ENCODE results near the gene MIDN.

Gene MIDN

DNA sequence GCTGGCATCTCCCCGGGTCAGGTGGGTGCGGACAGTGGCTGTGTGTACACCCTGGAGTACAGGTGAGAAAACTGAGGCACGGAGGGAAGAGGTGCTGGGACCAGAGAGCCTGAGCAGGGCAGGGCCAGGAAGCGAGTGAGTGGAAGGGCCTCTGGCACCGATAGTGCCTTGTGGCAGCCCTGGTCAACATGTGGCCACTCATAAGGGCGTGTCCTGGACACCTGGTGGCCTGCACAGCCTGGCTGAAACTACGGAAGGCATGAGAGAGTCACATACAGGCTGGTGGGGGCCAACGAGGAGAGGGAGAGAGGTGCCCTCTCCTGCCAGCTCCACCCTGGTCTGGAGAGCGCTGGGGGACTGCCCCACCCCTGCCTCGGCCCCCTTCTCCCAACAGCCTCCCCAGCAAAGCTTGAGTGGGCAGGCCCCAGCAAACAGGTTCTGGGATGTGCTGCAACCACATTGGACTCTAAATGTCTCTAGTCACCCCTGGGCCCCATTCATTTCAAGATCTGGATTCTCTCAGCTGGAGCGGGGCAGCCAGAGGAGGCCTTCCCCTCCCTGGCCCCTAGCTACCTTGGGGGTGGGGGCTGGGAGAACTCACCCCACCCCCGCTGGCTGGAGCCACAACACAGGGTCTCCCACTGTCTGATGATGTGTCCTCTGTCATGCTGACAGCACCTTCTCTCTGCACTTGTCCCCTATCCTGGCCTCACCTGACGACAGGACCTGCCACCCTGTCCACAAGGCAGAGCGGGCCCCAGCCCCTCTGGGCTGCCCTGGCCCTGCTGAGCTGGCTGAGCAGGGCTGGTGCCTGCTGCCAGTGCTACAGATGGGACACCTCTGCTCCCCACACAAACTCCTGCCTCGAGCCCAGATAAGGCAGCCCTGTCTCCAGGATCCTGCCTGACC, 16.4 kb upstream of the MIDN start (continued):
- TF ChIP-seq KLF1 (tag by site-specific recombination; IDR thresholded peaks at IDR 0.05) (no peak; the same call in 1 of the 2 replicates), KLF7 (tag by site-specific recombination; IDR thresholded peaks at IDR 0.05; ENCODE audit: borderline replicate concordance) (no peak), ZNF747 (tag by site-specific recombination; IDR thresholded peaks at IDR 0.05) (no peak), ZNF239 (tag by site-specific recombination; IDR thresholded peaks at IDR 0.05) (no peak), SCRT2 (tag by site-specific recombination; IDR thresholded peaks at IDR 0.05) (peak; percentile 57), YY1 (tag by site-specific recombination; IDR thresholded peaks at IDR 0.05) (no peak), ZIC2 (tag by site-specific recombination; IDR thresholded peaks at IDR 0.05) (peak; percentile 54), ZNF600 (tag by site-specific recombination; IDR thresholded peaks at IDR 0.05) (peak; percentile 87), ZFHX2 (tag by site-specific recombination; conservative IDR thresholded peaks at IDR 0.05) (no peak), ZEB2 (tag by site-specific recombination; IDR thresholded peaks at IDR 0.05) (0 out of 2 replicates have a peak, but pooled peaks have one; percentile 27), ZNF624 (tag by site-specific recombination; IDR thresholded peaks at IDR 0.05) (no peak), ZBTB17 (tag by site-specific recombination; IDR thresholded peaks at IDR 0.05) (peak; percentile 72), ZFP37 (tag by site-specific recombination; IDR thresholded peaks at IDR 0.05) (0 out of 2 replicates have a peak, but pooled peaks have one; percentile 15), ZBTB7A (tag by site-specific recombination; IDR thresholded peaks at IDR 0.05; ENCODE audit: low read depth) (peak; percentile 54; the same call in 1 of the 2 replicates)
- TF ChIP-seq, protein P1, sequence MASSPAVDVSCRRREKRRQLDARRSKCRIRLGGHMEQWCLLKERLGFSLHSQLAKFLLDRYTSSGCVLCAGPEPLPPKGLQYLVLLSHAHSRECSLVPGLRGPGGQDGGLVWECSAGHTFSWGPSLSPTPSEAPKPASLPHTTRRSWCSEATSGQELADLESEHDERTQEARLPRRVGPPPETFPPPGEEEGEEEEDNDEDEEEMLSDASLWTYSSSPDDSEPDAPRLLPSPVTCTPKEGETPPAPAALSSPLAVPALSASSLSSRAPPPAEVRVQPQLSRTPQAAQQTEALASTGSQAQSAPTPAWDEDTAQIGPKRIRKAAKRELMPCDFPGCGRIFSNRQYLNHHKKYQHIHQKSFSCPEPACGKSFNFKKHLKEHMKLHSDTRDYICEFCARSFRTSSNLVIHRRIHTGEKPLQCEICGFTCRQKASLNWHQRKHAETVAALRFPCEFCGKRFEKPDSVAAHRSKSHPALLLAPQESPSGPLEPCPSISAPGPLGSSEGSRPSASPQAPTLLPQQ (tag by site-specific recombination; IDR thresholded peaks at IDR 0.05), result peak; percentile 95
- TF ChIP-seq, protein P2, sequence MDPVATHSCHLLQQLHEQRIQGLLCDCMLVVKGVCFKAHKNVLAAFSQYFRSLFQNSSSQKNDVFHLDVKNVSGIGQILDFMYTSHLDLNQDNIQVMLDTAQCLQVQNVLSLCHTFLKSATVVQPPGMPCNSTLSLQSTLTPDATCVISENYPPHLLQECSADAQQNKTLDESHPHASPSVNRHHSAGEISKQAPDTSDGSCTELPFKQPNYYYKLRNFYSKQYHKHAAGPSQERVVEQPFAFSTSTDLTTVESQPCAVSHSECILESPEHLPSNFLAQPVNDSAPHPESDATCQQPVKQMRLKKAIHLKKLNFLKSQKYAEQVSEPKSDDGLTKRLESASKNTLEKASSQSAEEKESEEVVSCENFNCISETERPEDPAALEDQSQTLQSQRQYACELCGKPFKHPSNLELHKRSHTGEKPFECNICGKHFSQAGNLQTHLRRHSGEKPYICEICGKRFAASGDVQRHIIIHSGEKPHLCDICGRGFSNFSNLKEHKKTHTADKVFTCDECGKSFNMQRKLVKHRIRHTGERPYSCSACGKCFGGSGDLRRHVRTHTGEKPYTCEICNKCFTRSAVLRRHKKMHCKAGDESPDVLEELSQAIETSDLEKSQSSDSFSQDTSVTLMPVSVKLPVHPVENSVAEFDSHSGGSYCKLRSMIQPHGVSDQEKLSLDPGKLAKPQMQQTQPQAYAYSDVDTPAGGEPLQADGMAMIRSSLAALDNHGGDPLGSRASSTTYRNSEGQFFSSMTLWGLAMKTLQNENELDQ (tag by site-specific recombination; IDR thresholded peaks at IDR 0.05; ENCODE audit: low read depth), result no peak
- TF ChIP-seq, protein P3, sequence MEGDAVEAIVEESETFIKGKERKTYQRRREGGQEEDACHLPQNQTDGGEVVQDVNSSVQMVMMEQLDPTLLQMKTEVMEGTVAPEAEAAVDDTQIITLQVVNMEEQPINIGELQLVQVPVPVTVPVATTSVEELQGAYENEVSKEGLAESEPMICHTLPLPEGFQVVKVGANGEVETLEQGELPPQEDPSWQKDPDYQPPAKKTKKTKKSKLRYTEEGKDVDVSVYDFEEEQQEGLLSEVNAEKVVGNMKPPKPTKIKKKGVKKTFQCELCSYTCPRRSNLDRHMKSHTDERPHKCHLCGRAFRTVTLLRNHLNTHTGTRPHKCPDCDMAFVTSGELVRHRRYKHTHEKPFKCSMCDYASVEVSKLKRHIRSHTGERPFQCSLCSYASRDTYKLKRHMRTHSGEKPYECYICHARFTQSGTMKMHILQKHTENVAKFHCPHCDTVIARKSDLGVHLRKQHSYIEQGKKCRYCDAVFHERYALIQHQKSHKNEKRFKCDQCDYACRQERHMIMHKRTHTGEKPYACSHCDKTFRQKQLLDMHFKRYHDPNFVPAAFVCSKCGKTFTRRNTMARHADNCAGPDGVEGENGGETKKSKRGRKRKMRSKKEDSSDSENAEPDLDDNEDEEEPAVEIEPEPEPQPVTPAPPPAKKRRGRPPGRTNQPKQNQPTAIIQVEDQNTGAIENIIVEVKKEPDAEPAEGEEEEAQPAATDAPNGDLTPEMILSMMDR (tag by site-specific recombination; IDR thresholded peaks at IDR 0.05), result no peak

DNA sequence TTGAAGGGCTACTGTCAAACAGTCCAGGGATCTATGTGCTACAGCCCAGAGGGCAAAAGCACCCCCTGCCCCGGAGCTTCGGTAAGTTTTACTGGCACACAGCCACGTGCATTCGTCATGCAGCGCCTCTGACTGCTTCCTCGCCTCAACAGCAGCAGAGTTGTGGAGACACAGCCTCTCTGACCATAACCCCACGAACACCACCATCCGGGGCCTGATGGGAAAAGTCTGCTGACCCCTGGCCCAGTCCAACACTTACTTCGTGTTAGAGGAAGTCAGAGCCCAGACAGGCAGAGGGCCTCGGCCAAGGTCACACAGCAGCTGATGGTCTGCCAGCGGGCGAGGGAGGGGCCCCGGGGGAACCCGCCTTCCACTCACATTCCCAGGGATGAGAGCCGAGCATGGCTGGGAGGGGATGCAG, 15.7 kb upstream of the MIDN start:
- Histone ChIP-seq H3K27ac (ENCODE audit: extremely low read depth, low read depth, low read length) (no peak overlapping the region; the same call in 1 of the 2 replicates), H3K4me1 (ENCODE audit: control insufficient read depth, insufficient read depth, low read length) (no peaks in the 10 kb centered on the region; the same call in 1 of the 2 replicates), H3K9me3 (ENCODE audit: control insufficient read depth, insufficient read depth, low read depth, low read length) (no peaks in the 10 kb centered on the region), H3K4me3 (ENCODE audit: low read depth, low read length) (no peak overlapping the region), H3K36me3 (ENCODE audit: control insufficient read depth in 2 of 2, insufficient read depth in 1 of 2, low read length in 2 of 2) (peaks cover 0 to 47% of the 10 kb centered on the region in 2 experiments; a peak in 1 of 3 replicates)
- POLR2A ChIA-PET, result interaction anchor here (0.8 to 0.9 kb wide), 2 partner anchors 36 to 128 kb away, joined by 3 read pairs; partner anchors contain the start of gene CIRBP
- CTCF ChIA-PET, result interaction anchor here (0.9 to 2.2 kb wide), 2 partner anchors 10 to 15 kb away, joined by 3 to 6 read pairs; no protein-coding TSS in a partner anchor
- TF ChIP-seq ZBTB8A (tag by site-specific recombination; IDR thresholded peaks at IDR 0.05) (0 out of 2 replicates have a peak, but pooled peaks have one; percentile 35), EGR2 (tag by site-specific recombination; IDR thresholded peaks at IDR 0.05; ENCODE audit: low read depth) (no peak), ZNF596 (tag by site-specific recombination; IDR thresholded peaks at IDR 0.05) (no peak), WT1 (tag by site-specific recombination; IDR thresholded peaks at IDR 0.05) (no peak), SCRT1 (tag by site-specific recombination; IDR thresholded peaks at IDR 0.05; ENCODE audit: borderline replicate concordance) (no peak), ZNF341 (tag by site-specific recombination; IDR thresholded peaks at IDR 0.05; ENCODE audit: low read depth) (0 out of 2 replicates have a peak, but pooled peaks have one; percentile 9), ZNF660 (tag by site-specific recombination; IDR thresholded peaks at IDR 0.05) (peak; percentile 83)
- TF ChIP-seq, protein P4, sequence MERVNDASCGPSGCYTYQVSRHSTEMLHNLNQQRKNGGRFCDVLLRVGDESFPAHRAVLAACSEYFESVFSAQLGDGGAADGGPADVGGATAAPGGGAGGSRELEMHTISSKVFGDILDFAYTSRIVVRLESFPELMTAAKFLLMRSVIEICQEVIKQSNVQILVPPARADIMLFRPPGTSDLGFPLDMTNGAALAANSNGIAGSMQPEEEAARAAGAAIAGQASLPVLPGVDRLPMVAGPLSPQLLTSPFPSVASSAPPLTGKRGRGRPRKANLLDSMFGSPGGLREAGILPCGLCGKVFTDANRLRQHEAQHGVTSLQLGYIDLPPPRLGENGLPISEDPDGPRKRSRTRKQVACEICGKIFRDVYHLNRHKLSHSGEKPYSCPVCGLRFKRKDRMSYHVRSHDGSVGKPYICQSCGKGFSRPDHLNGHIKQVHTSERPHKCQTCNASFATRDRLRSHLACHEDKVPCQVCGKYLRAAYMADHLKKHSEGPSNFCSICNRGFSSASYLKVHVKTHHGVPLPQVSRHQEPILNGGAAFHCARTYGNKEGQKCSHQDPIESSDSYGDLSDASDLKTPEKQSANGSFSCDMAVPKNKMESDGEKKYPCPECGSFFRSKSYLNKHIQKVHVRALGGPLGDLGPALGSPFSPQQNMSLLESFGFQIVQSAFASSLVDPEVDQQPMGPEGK (tag by site-specific recombination; IDR thresholded peaks at IDR 0.05), result peak; percentile 73; the same call in 1 of the 2 replicates
- TF ChIP-seq, protein P1 (tag by site-specific recombination; IDR thresholded peaks at IDR 0.05), result 0 out of 2 replicates have a peak, but pooled peaks have one; percentile 4
